ENCODE measurements around the gene API5. TPM values are rescaled to one million over a fixed set of nuclear protein-coding genes. Genes with fewer than 3 reads are reported as not detected.

Gene API5
- total and polyA plus RNA-seq, 10 of the 15 experiments (the other 5 are each of a cell fraction or from before 2014, with no cell fraction given) = 52.0 to 193 (median 106) TPM

GRCh38 chr11:43268786-43269185 is 43.0 kb upstream of the API5 start (continued):
- TF ChIP-seq FOS (IDR thresholded peaks at IDR 0.05; ENCODE audit: borderline replicate concordance, extremely low read depth, insufficient read length) (no peak), RCOR1 (conservative IDR thresholded peaks at IDR 0.05; ENCODE audit: low read depth, low read length) (no peak), HDAC6 (IDR thresholded peaks at IDR 0.05; ENCODE audit: unreplicated experiment) (no peak), TCF7 (IDR thresholded peaks at IDR 0.05; ENCODE audit: borderline replicate concordance) (no peak), E4F1 (IDR thresholded peaks at IDR 0.05; ENCODE audit: borderline replicate concordance, partially characterized antibody) (no peak)

- Histone ChIP-seq H3K27me3 (replicated peaks in 1 of 2; ENCODE audit: control insufficient read depth in 2 of 2, insufficient read depth in 2 of 2, low read length in 1 of 2) (no peaks in the 10 kb centered on the region), H3K4me1 (ENCODE audit: control insufficient read depth, insufficient read depth, low read length) (no peaks in the 10 kb centered on the region), H3K36me3 (ENCODE audit: control insufficient read depth in 2 of 2, insufficient read depth in 2 of 2, low read length in 1 of 2) (no peaks in the 10 kb centered on the region), H4K20me1 (ENCODE audit: control insufficient read depth, insufficient read depth) (no peaks in the 10 kb centered on the region), H3K9me3 (replicated peaks; ENCODE audit: control insufficient read depth, insufficient read depth, low read length) (no peaks in the 10 kb centered on the region), H3K4me3 (no peak overlapping the region), H3K27ac (ENCODE audit: control insufficient read depth, insufficient read depth) (no peak overlapping the region), H3K4me2 (ENCODE audit: control insufficient read depth, insufficient read depth) (no peak overlapping the region), H2AFZ (ENCODE audit: control insufficient read depth, low read depth, low read length) (no peak overlapping the region), H3K9ac (ENCODE audit: control insufficient read depth, insufficient read depth, low read length) (no peak overlapping the region), H3K79me2 (ENCODE audit: control insufficient read depth, insufficient read depth, low read length) (no peaks in the 10 kb centered on the region)
- ChIA-PET RAD21 (ENCODE audit: unreplicated experiment) (no interaction called here), SMC1A (ENCODE audit: uncharacterized antibody, unreplicated experiment) (no interaction called here), CTCF (interaction anchor here (1.0 to 1.3 kb wide), 2 partner anchors 9 to 13 kb away, joined by 4 to 7 read pairs; no protein-coding TSS in a partner anchor), POLR2A (no interaction called here)
- no peak for TF ChIP-seq TCF12 (IDR thresholded peaks at IDR 0.05; ENCODE audit: low read depth, low read length)
- TF ChIP-seq STAT1 (conservative IDR thresholded peaks at IDR 0.05) = no peak
- no peak for TF ChIP-seq ZNF622 (IDR thresholded peaks at IDR 0.05)
- no peak for TF ChIP-seq SMAD5 (IDR thresholded peaks at IDR 0.05; ENCODE audit: low read depth)
- no peak for TF ChIP-seq SREBF1 (IDR thresholded peaks at IDR 0.05; ENCODE audit: low read length)
- no peak for TF ChIP-seq BMI1 (IDR thresholded peaks at IDR 0.05; ENCODE audit: borderline replicate concordance)
- ATAC-seq = no peak
- in situ Hi-C loops (cut with MboI) (no loop called here), intact Hi-C loops (cut with micrococcal nuclease; ENCODE audit: unreplicated experiment) (no loop called here)
- 43% methylated on average over 15 of the region's 15 CpGs for WGBS (ENCODE audit: insufficient coverage, insufficient replicate concordance, low lambda C conversion rate, missing lambda C conversion rate)
- no peak for DNase-seq (ENCODE audit: low read depth, low spot score)
- no peak for FAIRE-seq
- BruUV-seq (replicated peaks) = no TSS peak
Observed at GRCh38 chr11:43269254-43269918, 42.4 kb upstream of the API5 start.
